ENCODE results near the gene HIGD2B. TPM values are rescaled to one million over a fixed set of nuclear protein-coding genes. Genes with fewer than 3 reads are reported as not detected.
A peak's percentile ranks its signal among the peaks of the same experiment; 100 is the strongest.
"Not testable (repeated sequence)": the region's sequence is repeated elsewhere in the genome, so short reads cannot be mapped to it uniquely, and the experiment has no call there.

HIGD2B gene
- total RNA-seq, 5 donors from 2014 or later (not counting 1 experiment from before 2014, with no cell fraction given) = 0.33 to 0.45 TPM; not detected in 3

DNA sequence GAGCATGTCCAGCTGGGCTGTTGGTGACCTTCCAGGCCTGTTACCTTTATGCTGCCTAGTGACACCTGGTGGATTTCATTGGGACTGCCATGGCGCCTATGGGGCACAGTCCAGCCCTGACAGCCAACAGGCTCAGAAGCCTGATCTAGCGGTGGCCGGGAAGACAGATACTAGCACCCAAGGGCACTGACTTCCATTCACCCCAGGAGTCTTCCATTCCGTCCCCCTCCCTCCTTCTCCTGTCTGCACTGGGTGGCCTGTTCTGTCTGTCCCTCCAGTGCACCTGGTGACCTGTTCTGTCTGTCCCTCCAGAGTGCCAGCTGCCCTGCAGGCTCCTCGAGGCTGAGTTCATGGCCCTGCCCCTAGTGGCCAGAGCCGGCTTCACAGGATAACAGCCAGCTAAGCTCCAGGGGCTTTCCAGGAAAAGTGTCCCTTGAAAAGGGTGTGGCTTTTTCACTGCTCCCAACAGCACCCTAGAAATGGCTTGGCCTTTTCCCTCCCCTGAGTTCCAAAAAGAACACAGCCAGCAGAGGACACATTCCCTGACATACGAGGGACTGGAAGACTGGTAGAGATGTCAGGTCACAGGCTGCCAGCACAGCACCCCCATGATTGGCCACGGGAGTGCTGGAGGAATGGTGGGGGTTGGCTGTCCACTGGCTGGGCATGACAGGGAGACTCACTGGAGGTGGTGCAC is 15.2 kb downstream of the HIGD2B start:
- H3K9me3 Mint-ChIP-seq; H3K27ac ChIP-seq (ENCODE audit: low read length); H3K9me3 ChIP-seq; POLR2A ChIA-PET; H3K36me3 ChIP-seq (ENCODE audit: control insufficient read depth in 2 of 2, extremely low read depth in 1 of 2, insufficient read depth in 1 of 2, low read length in 1 of 2); H3K36me3 Mint-ChIP-seq; H3K4me1 Mint-ChIP-seq; H3K4me1 ChIP-seq (ENCODE audit: control insufficient read depth in 1 of 2, extremely low read depth in 1 of 2, insufficient read depth in 2 of 2, low read length in 2 of 2): not testable (repeated sequence)
- WGBS (ENCODE audit: insufficient coverage) = 7% methylated on average over 7 of the region's 8 CpGs
- ATAC-seq (replicated peaks in 1 of 4) (peak; percentile 93 to 95 (median 94)), DNase-seq (peak; percentile 30 to 78 (median 61))
- Mint-ChIP-seq H3K27ac (peak overlapping the region in 1 of 2 donors; percentile 13), H3K4me3 (peak overlapping the region; percentile 58 to 80 (median 60)), H3K27me3 (peaks cover 3 to 19% of the 10 kb centered on the region in 2 donors)
- peak overlapping the region in 1 of 2 donors; percentile 29 for H3K4me3 ChIP-seq (ENCODE audit: control insufficient read depth in 1 of 2, extremely low read depth in 1 of 2, low read length in 1 of 2)
- H3K27me3 ChIP-seq (replicated peaks in 1 of 2; ENCODE audit: control insufficient read depth in 2 of 2, extremely low read depth in 1 of 2, insufficient read depth in 2 of 2, low read length in 1 of 2) = peaks cover 2 to 17% of the 10 kb centered on the region in 2 experiments
- CTCF ChIA-PET = interaction anchor here in 1 of 2 donors (0.5 to 2.1 kb wide), 8 partner anchors 10 to 970 kb away, joined by 3 to 13 read pairs (median 4); partner anchors contain the start of genes BBS4 and HIGD2B

DNA sequence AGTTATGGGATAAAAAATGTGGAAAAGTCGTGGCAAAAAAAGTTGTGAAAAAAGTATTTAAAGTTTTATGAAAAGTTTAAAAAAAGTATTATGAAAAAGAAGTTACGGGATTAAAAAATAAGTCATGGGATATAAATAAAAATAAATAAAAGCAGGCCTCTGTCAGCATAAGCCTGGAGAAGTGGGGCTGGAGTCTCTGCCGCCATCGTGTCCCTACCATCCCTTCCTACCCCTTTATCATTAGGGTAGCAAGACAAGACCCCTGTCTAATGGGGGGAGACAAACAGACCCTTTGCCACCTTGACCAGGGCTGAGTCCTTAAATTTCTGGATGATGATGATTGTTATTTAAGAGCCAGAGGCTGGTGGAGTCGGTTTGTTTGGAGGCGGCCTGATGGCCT is 16.2 kb downstream of the HIGD2B start:
- H3K9me3 ChIP-seq; POLR2A ChIA-PET; H3K27me3 ChIP-seq (replicated peaks in 1 of 2; ENCODE audit: control insufficient read depth in 2 of 2, extremely low read depth in 1 of 2, insufficient read depth in 2 of 2, low read length in 1 of 2); H3K9me3 Mint-ChIP-seq; H3K27ac ChIP-seq (ENCODE audit: low read length); H3K36me3 ChIP-seq (ENCODE audit: control insufficient read depth in 2 of 2, extremely low read depth in 1 of 2, insufficient read depth in 1 of 2, low read length in 1 of 2); H3K4me3 Mint-ChIP-seq; DNase-seq; H3K36me3 Mint-ChIP-seq; H3K27ac Mint-ChIP-seq; H3K4me3 ChIP-seq (ENCODE audit: control insufficient read depth in 1 of 2, extremely low read depth in 1 of 2, low read length in 1 of 2); H3K4me1 ChIP-seq (ENCODE audit: control insufficient read depth in 1 of 2, extremely low read depth in 1 of 2, insufficient read depth in 2 of 2, low read length in 2 of 2); H3K4me1 Mint-ChIP-seq; ATAC-seq (replicated peaks in 1 of 4): not testable (repeated sequence)
- CTCF ChIA-PET = interaction anchor here in 1 of 2 donors (2.1 kb wide), 1 partner anchor 70 kb away, joined by 13 read pairs; no protein-coding TSS in a partner anchor
- H3K27me3 Mint-ChIP-seq = peaks cover 3 to 15% of the 10 kb centered on the region in 2 donors
- no CpG with 5 or more reads among the region's 6 CpGs for WGBS (ENCODE audit: insufficient coverage)

DNA sequence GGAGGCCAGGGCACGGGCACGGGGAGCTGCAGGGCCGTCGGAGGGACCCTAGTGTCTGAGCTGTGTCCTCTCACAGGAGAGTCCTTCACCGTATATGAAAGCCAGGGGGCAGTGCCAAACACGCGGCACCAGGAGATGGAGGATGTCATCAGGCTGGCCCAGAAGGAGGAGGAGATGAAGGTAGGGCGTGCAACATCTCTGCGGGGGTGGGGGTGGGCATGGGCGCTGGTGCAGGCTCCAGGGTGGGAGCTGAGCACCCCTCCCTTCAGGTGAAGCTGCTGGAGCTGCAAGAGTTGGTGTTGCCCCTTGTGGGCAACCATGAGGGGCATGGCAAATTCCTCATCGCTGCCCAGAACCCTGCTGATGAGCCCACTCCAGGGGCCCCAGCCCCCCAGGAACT is 20.3 kb downstream of the HIGD2B start:
- H3K27ac Mint-ChIP-seq, DNase-seq: not testable (repeated sequence)

DNA sequence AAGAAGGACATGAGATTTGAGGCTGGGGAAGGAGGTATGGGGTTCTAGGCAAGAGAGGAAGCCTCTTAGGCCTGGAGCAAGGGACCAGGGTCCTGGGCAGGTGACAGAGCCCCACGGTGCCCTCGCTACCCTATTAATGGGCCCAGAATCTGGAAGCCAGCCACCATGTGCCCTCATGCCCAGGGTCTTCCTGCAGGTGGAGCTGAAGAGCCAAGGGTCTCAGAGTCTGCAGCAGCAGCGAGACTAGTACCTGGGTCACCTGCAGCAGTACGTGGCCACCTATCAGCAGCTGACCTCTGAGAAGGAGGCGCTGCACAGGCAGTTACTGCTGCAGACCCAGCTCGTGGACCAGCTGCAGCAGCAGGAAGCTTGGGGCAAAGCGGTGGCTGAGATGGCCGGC is 22.1 kb downstream of the HIGD2B start:
- H3K4me1 Mint-ChIP-seq; H3K27me3 ChIP-seq (replicated peaks in 1 of 2; ENCODE audit: control insufficient read depth in 2 of 2, extremely low read depth in 1 of 2, insufficient read depth in 2 of 2, low read length in 1 of 2); ATAC-seq (replicated peaks in 1 of 4); H3K9me3 Mint-ChIP-seq; H3K4me3 Mint-ChIP-seq; H3K4me1 ChIP-seq (ENCODE audit: control insufficient read depth in 1 of 2, extremely low read depth in 1 of 2, insufficient read depth in 2 of 2, low read length in 2 of 2); H3K27ac ChIP-seq (ENCODE audit: low read length); H3K9me3 ChIP-seq; H3K36me3 ChIP-seq (ENCODE audit: control insufficient read depth in 2 of 2, extremely low read depth in 1 of 2, insufficient read depth in 1 of 2, low read length in 1 of 2); POLR2A ChIA-PET; H3K27me3 Mint-ChIP-seq; H3K36me3 Mint-ChIP-seq; CTCF ChIA-PET; H3K27ac Mint-ChIP-seq; DNase-seq; H3K4me3 ChIP-seq (ENCODE audit: control insufficient read depth in 1 of 2, extremely low read depth in 1 of 2, low read length in 1 of 2): not testable (repeated sequence)
- WGBS (ENCODE audit: insufficient coverage) = no CpG with 5 or more reads among the region's 8 CpGs

More for the DNA sequence above, 20.3 kb downstream of the HIGD2B start:
- H3K9me3 Mint-ChIP-seq; H3K4me3 Mint-ChIP-seq; H3K4me3 ChIP-seq (ENCODE audit: control insufficient read depth in 1 of 2, extremely low read depth in 1 of 2, low read length in 1 of 2); CTCF ChIA-PET; H3K36me3 Mint-ChIP-seq; H3K27me3 Mint-ChIP-seq; H3K36me3 ChIP-seq (ENCODE audit: control insufficient read depth in 2 of 2, extremely low read depth in 1 of 2, insufficient read depth in 1 of 2, low read length in 1 of 2); H3K9me3 ChIP-seq; POLR2A ChIA-PET; ATAC-seq (replicated peaks in 1 of 4); H3K27ac ChIP-seq (ENCODE audit: low read length); H3K27me3 ChIP-seq (replicated peaks in 1 of 2; ENCODE audit: control insufficient read depth in 2 of 2, extremely low read depth in 1 of 2, insufficient read depth in 2 of 2, low read length in 1 of 2); H3K4me1 Mint-ChIP-seq; H3K4me1 ChIP-seq (ENCODE audit: control insufficient read depth in 1 of 2, extremely low read depth in 1 of 2, insufficient read depth in 2 of 2, low read length in 2 of 2): not testable (repeated sequence)
- WGBS (ENCODE audit: insufficient coverage) = no CpG with 5 or more reads among the region's 11 CpGs

DNA sequence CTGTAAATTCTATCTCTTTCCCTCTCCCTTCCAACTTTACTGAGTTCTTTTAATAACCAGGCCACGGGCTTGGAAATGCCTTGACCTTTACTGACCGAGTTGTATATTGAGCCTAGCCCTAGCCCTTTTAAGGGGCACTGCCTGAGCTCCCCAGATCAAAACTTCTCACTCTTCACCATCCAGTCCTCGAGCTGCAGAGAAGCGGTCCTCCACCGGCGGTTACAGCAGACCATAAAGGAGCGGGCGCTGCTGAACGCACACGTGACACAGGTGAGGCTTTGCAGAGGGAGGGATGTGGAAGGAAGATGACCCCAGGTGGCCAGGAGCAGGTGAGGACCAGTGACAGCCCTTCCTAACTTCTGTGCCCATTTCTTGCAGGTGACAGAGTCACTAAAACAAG is 24.9 kb downstream of the HIGD2B start:
- POLR2A ChIA-PET; H3K9me3 ChIP-seq; H3K27ac Mint-ChIP-seq; H3K4me1 ChIP-seq (ENCODE audit: control insufficient read depth in 1 of 2, extremely low read depth in 1 of 2, insufficient read depth in 2 of 2, low read length in 2 of 2); H3K4me1 Mint-ChIP-seq; H3K9me3 Mint-ChIP-seq; H3K27me3 Mint-ChIP-seq; H3K4me3 Mint-ChIP-seq; H3K4me3 ChIP-seq (ENCODE audit: control insufficient read depth in 1 of 2, extremely low read depth in 1 of 2, low read length in 1 of 2); ATAC-seq (replicated peaks in 1 of 4); CTCF ChIA-PET; DNase-seq; H3K27ac ChIP-seq (ENCODE audit: low read length); H3K36me3 ChIP-seq (ENCODE audit: control insufficient read depth in 2 of 2, extremely low read depth in 1 of 2, insufficient read depth in 1 of 2, low read length in 1 of 2); H3K36me3 Mint-ChIP-seq; H3K27me3 ChIP-seq (replicated peaks in 1 of 2; ENCODE audit: control insufficient read depth in 2 of 2, extremely low read depth in 1 of 2, insufficient read depth in 2 of 2, low read length in 1 of 2): not testable (repeated sequence)
- no CpG with 5 or more reads among the region's 10 CpGs for WGBS (ENCODE audit: insufficient coverage)

DNA sequence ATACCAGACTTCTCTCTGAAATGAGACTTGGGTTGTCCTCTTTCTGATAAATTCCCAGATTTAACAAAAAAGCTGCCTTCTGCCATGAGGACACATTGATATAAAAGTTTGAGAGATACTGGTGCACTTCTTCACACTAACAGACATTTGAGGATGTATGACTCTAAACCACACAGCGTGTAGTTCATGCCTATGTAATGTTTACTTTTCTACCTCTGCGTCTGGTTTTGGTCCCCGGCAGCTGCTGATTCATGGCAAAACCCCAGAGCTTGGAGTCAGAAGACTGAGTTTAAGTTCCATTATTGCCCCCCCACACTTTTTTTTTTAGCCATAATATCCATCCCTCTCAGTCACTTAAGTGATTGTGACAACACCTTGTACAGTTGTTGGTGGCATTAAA is 30.0 kb downstream of the HIGD2B start:
- H3K4me1 ChIP-seq (ENCODE audit: control insufficient read depth in 1 of 2, extremely low read depth in 1 of 2, insufficient read depth in 2 of 2, low read length in 2 of 2); H3K27me3 ChIP-seq (replicated peaks in 1 of 2; ENCODE audit: control insufficient read depth in 2 of 2, extremely low read depth in 1 of 2, insufficient read depth in 2 of 2, low read length in 1 of 2); H3K4me3 Mint-ChIP-seq; H3K4me1 Mint-ChIP-seq; H3K4me3 ChIP-seq (ENCODE audit: control insufficient read depth in 1 of 2, extremely low read depth in 1 of 2, low read length in 1 of 2); POLR2A ChIA-PET; H3K27ac Mint-ChIP-seq; CTCF ChIA-PET; ATAC-seq (replicated peaks in 1 of 4); H3K36me3 Mint-ChIP-seq; H3K27me3 Mint-ChIP-seq; H3K9me3 Mint-ChIP-seq; DNase-seq; H3K9me3 ChIP-seq; H3K36me3 ChIP-seq (ENCODE audit: control insufficient read depth in 2 of 2, extremely low read depth in 1 of 2, insufficient read depth in 1 of 2, low read length in 1 of 2); H3K27ac ChIP-seq (ENCODE audit: low read length): not testable (repeated sequence)
- WGBS (ENCODE audit: insufficient coverage) = no CpG with 5 or more reads among the region's 3 CpGs

DNA sequence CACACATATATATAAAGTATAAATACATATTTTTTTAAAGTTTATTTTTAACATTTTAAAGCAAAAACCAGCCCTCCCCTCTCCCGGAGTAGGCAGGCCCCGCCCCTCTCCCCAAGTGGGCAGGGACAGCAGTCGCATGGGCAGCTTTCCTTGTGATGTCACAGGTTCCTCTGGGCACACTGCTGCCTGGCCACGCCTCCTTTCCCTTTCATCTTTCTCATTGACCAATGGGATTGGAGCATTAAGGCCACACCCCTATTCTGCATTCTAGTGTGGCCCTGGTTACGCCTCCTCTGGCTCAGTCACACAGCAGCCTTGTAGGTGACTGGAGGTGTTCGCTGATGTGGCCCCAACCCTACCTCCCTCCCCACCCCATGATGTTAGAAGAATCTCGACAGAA is 31.6 kb downstream of the HIGD2B start, which contains the start of gene GOLGA6B:
GOLGA6B (plus strand) TSS at position 301 of the 400 bp plus-strand sequence; CDS start at position 342, 41 bp downstream.
- H3K27ac ChIP-seq (ENCODE audit: low read length); H3K4me3 ChIP-seq (ENCODE audit: control insufficient read depth in 1 of 2, extremely low read depth in 1 of 2, low read length in 1 of 2); ATAC-seq (replicated peaks in 1 of 4); H3K36me3 ChIP-seq (ENCODE audit: control insufficient read depth in 2 of 2, extremely low read depth in 1 of 2, insufficient read depth in 1 of 2, low read length in 1 of 2); H3K27ac Mint-ChIP-seq; H3K27me3 Mint-ChIP-seq; H3K4me1 Mint-ChIP-seq; H3K4me1 ChIP-seq (ENCODE audit: control insufficient read depth in 1 of 2, extremely low read depth in 1 of 2, insufficient read depth in 2 of 2, low read length in 2 of 2); CTCF ChIA-PET; H3K36me3 Mint-ChIP-seq; H3K4me3 Mint-ChIP-seq; DNase-seq; H3K9me3 Mint-ChIP-seq; H3K9me3 ChIP-seq; POLR2A ChIA-PET; H3K27me3 ChIP-seq (replicated peaks in 1 of 2; ENCODE audit: control insufficient read depth in 2 of 2, extremely low read depth in 1 of 2, insufficient read depth in 2 of 2, low read length in 1 of 2): not testable (repeated sequence)
- WGBS (ENCODE audit: insufficient coverage) = no CpG with 5 or more reads among the region's 7 CpGs

Data from T-cell (primary cell).